H9 (cell line): Measurements from ENCODE around the gene ENOX2. TPM values are rescaled to one million over a fixed set of nuclear protein-coding genes. Genes with fewer than 3 reads are reported as not detected.

Experiments
- DNase-seq: peaks from one replicate; pipeline ENCODE4 v3.0.0-alpha.2; 2017
- H2AFZ ChIP-seq: one replicate; pipeline ENCODE4 v1.6.1; 2013; ENCODE audit warnings: mild to moderate bottlenecking, low read length, control low read depth, moderate library complexity
- H2AK5ac ChIP-seq: 2 replicates; pipeline ENCODE4 v1.6.1; 2013; ENCODE audit warnings: low read length, control low read depth, mixed read lengths; ENCODE audit not compliant: insufficient read length
- H2BK120ac ChIP-seq: one replicate; pipeline ENCODE4 v1.6.1; 2013; ENCODE audit warnings: low read depth, mild to moderate bottlenecking, low read length, control low read depth, inconsistent platforms; ENCODE audit not compliant: poor library complexity, severe bottlenecking
- H2BK12ac ChIP-seq: 2 replicates; pipeline ENCODE4 v1.6.1; 2013; ENCODE audit warnings: low read length, control low read depth, mixed read lengths, low read depth; ENCODE audit not compliant: insufficient read length
- H2BK15ac ChIP-seq: 2 replicates; pipeline ENCODE4 v1.6.1; 2013; ENCODE audit warnings: low read depth, low read length, control low read depth
- H2BK20ac ChIP-seq: one replicate; pipeline ENCODE4 v1.6.1; 2013; ENCODE audit warnings: low read depth, mild to moderate bottlenecking, low read length, control low read depth, inconsistent platforms; ENCODE audit not compliant: poor library complexity, severe bottlenecking
- H2BK5ac ChIP-seq: 2 replicates; pipeline ENCODE4 v1.6.1; 2013; ENCODE audit warnings: low read length, control low read depth, mixed read lengths; ENCODE audit not compliant: insufficient read length
- H3K14ac ChIP-seq: 2 replicates; pipeline ENCODE4 v1.6.1; 2013; ENCODE audit warnings: low read length, control low read depth; ENCODE audit not compliant: insufficient read depth
- H3K18ac ChIP-seq: 2 replicates; pipeline ENCODE4 v1.6.1; 2013; ENCODE audit warnings: low read depth, mild to moderate bottlenecking, mixed read lengths, low read length, control low read depth; ENCODE audit not compliant: insufficient read length
- H3K23ac ChIP-seq: 2 replicates; pipeline ENCODE4 v1.6.1; 2013; ENCODE audit warnings: low read length, control low read depth, mixed read lengths, low read depth; ENCODE audit not compliant: insufficient read length
- H3K23me2 ChIP-seq: 2 replicates; pipeline ENCODE4 v1.6.1; 2013; ENCODE audit warnings: low read depth, mild to moderate bottlenecking, mixed read lengths, low read length, control low read depth; ENCODE audit not compliant: insufficient read length, poor library complexity, severe bottlenecking
- H3K27ac ChIP-seq: 2 replicates; pipeline ENCODE4 v1.5.1; 2013; ENCODE audit warnings: low read length, control low read depth, mixed read lengths, low read depth; ENCODE audit not compliant: insufficient read length
- H3K27me3 ChIP-seq: 2 replicates; pipeline ENCODE4 v1.6.1; 2013; ENCODE audit warnings: low read length, control low read depth, inconsistent platforms; ENCODE audit not compliant: insufficient read depth
- H3K4ac ChIP-seq: 2 replicates; pipeline ENCODE4 v1.6.1; 2013; ENCODE audit warnings: low read depth, mild to moderate bottlenecking, control low read depth, inconsistent platforms, low read length, moderate library complexity
- H3K4me1 ChIP-seq: 2 replicates; pipeline ENCODE4 v1.6.1; 2013; ENCODE audit warnings: low read length, control low read depth, inconsistent platforms; ENCODE audit not compliant: insufficient read depth
- H3K4me2 ChIP-seq: 2 replicates; pipeline ENCODE4 v1.6.1; 2013; ENCODE audit warnings: low read length, control low read depth, mixed read lengths; ENCODE audit not compliant: insufficient read length, insufficient read depth
- H3K56ac ChIP-seq: 2 replicates; pipeline ENCODE4 v1.6.1; 2013; ENCODE audit warnings: low read depth, mild to moderate bottlenecking, mixed read lengths, low read length, control low read depth; ENCODE audit not compliant: insufficient read length
- H3K79me1 ChIP-seq: 2 replicates; pipeline ENCODE4 v1.6.1; 2013; ENCODE audit warnings: low read depth, mild to moderate bottlenecking, moderate library complexity, low read length, control low read depth, inconsistent platforms; ENCODE audit not compliant: insufficient read depth, poor library complexity, severe bottlenecking
- H3K79me2 ChIP-seq: 2 replicates; pipeline ENCODE4 v1.6.1; 2013; ENCODE audit warnings: low read length, control low read depth, inconsistent platforms; ENCODE audit not compliant: insufficient read depth
- H3K9ac ChIP-seq: 2 replicates; pipeline ENCODE4 v1.6.1; 2013; ENCODE audit warnings: low read length, control low read depth, mixed read lengths; ENCODE audit not compliant: insufficient read length; ENCODE audit errors: extremely low read depth
- H3K9me3 ChIP-seq: one replicate; pipeline ENCODE4 v1.6.1; 2013; ENCODE audit warnings: low read depth, low read length, inconsistent platforms; ENCODE audit not compliant: control insufficient read depth
- H3T11ph ChIP-seq: one replicate; pipeline ENCODE4 v1.6.1; 2013; ENCODE audit warnings: mild to moderate bottlenecking, low read length, control low read depth, inconsistent platforms
- H4K20me1 ChIP-seq: one replicate; pipeline ENCODE4 v1.6.1; 2013; ENCODE audit not compliant: control insufficient read depth, insufficient read length, insufficient read depth
- H4K5ac ChIP-seq: 2 replicates; pipeline ENCODE4 v1.6.1; 2013; ENCODE audit warnings: low read depth, mild to moderate bottlenecking, mixed read lengths, low read length, control low read depth; ENCODE audit not compliant: insufficient read length
- H4K8ac ChIP-seq: replicated peaks from 2 replicates; pipeline ENCODE4 v1.6.1; 2013; ENCODE audit warnings: low read length, control low read depth, mixed read lengths, low read depth; ENCODE audit not compliant: insufficient read length
- H4K91ac ChIP-seq: 2 replicates; pipeline ENCODE4 v1.6.1; 2013; ENCODE audit warnings: low read depth, mild to moderate bottlenecking, moderate library complexity, mixed read lengths, low read length, control low read depth; ENCODE audit not compliant: insufficient read length
- H3K27ac Mint-ChIP-seq, 3 experiments: 2 replicates in 2 of 3; 3 replicates in 1 of 3; pipeline ENCODE4 v1.8.0; 2020 to 2021; ENCODE audit warnings: mixed read lengths in 3 of 3, mild to moderate bottlenecking in 1 of 3, moderate library complexity in 1 of 3
- H3K27me3 Mint-ChIP-seq: 2 replicates; pipeline ENCODE4 v1.8.0; 2021; ENCODE audit warnings: low read depth, mild to moderate bottlenecking, moderate library complexity, mixed read lengths
- H3K36me3 Mint-ChIP-seq, 3 experiments: 2 replicates in 2 of 3; 3 replicates in 1 of 3; pipeline ENCODE4 v1.8.0; 2020 to 2021; ENCODE audit warnings: low read depth in 3 of 3, mixed read lengths in 3 of 3; ENCODE audit not compliant: insufficient read depth in 1 of 3
- H3K4me1 Mint-ChIP-seq, 2 experiments: 2 replicates each; pipeline ENCODE4 v1.8.0; 2020; ENCODE audit warnings: mixed read lengths in 2 of 2
- H3K4me3 Mint-ChIP-seq, 2 experiments: 2 replicates in 1 of 2; 3 replicates in 1 of 2; pipeline ENCODE4 v1.8.0; 2020 to 2021; ENCODE audit warnings: mild to moderate bottlenecking in 2 of 2, mixed read lengths in 2 of 2, moderate library complexity in 1 of 2
- H3K9me3 Mint-ChIP-seq, 2 experiments: 2 replicates in 1 of 2; 3 replicates in 1 of 2; pipeline ENCODE4 v1.8.0; 2020; ENCODE audit warnings: mild to moderate bottlenecking in 2 of 2, mixed read lengths in 2 of 2, moderate library complexity in 1 of 2
- WGBS: extraction: QIAGEN DNeasy Blood & Tissue Kit; methylation state at CpG from one replicate; pipeline ENCODE4 v1.1.7; 2013; ENCODE audit warnings: missing lambda C conversion rate, low lambda C conversion rate, mixed read lengths; ENCODE audit not compliant: insufficient read length; ENCODE audit errors: extremely low coverage; 5-methylcytosine and 5-hydroxymethylcytosine counted together
- total RNA-seq: library from RNA; stranded (reverse); gene quantifications from 2 replicates; pipeline ENCODE4 v1.2.1, GENCODE V29; 2021
- TF ChIP-seq, protein P1 (sequence below): fragments of 200-600 bp; sonication (generic); conservative IDR thresholded peaks from 3 replicates; pipeline ENCODE4 v1.8.0; 2021; ENCODE audit warnings: antibody characterized with exemption, mild to moderate bottlenecking

ENOX2 gene
- total RNA-seq, 1 experiment from 2014 or later, result 17.7 TPM

DNA sequence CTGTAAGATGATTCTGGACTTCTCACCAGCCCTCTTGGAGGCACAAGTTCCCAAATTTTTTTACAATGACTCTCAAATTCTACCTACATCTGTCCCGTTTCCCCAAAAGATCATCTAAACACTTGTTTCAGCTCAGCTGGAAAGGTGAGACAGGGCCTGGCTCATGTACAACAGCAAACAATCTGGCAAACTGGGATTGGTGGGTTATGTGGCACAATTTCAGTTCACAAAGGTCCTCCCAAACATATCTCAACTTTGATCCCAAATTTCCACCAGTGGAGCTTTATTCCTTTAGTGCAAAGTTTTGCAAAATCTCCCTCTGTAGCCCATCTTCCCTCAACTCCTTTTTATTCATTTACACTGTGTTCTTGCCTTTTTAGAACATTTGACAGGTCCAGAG is 207.1 kb downstream of the ENOX2 start:
- Histone ChIP-seq H2BK15ac (no peak overlapping the region), H3K4me2 (no peak overlapping the region), H3K56ac (no peak overlapping the region), H3K4me1 (no peaks in the 10 kb centered on the region; the same call in 1 of the 2 replicates), H3T11ph (no peak overlapping the region), H3K27me3 (no peaks in the 10 kb centered on the region), H2AFZ (no peak overlapping the region), H2AK5ac (no peak overlapping the region), H3K4ac (no peak overlapping the region), H3K79me1 (no peaks in the 10 kb centered on the region), H3K14ac (no peak overlapping the region), H2BK12ac (no peak overlapping the region), H4K91ac (no peak overlapping the region), H3K9ac (no peak overlapping the region), H3K23ac (no peak overlapping the region), H2BK5ac (no peak overlapping the region), H4K8ac (no peak overlapping the region), H4K20me1 (no peaks in the 10 kb centered on the region), H3K27ac (no peak overlapping the region), H3K18ac (no peak overlapping the region), H2BK120ac (no peak overlapping the region), H4K5ac (no peak overlapping the region), H3K23me2 (no peaks in the 10 kb centered on the region), H2BK20ac (no peak overlapping the region), H3K9me3 (no peaks in the 10 kb centered on the region), H3K79me2 (no peaks in the 10 kb centered on the region)
- Mint-ChIP-seq H3K4me3 (no peak overlapping the region), H3K27ac (no peak overlapping the region), H3K27me3 (no peaks in the 10 kb centered on the region), H3K9me3 (no peaks in the 10 kb centered on the region), H3K4me1 (peaks cover 19 to 20% of the 10 kb centered on the region in 2 experiments), H3K36me3 (no peaks in the 10 kb centered on the region)
- WGBS, result no CpG with 5 or more reads among the region's 1 CpG
- DNase-seq, result no peak
- TF ChIP-seq, protein P1, sequence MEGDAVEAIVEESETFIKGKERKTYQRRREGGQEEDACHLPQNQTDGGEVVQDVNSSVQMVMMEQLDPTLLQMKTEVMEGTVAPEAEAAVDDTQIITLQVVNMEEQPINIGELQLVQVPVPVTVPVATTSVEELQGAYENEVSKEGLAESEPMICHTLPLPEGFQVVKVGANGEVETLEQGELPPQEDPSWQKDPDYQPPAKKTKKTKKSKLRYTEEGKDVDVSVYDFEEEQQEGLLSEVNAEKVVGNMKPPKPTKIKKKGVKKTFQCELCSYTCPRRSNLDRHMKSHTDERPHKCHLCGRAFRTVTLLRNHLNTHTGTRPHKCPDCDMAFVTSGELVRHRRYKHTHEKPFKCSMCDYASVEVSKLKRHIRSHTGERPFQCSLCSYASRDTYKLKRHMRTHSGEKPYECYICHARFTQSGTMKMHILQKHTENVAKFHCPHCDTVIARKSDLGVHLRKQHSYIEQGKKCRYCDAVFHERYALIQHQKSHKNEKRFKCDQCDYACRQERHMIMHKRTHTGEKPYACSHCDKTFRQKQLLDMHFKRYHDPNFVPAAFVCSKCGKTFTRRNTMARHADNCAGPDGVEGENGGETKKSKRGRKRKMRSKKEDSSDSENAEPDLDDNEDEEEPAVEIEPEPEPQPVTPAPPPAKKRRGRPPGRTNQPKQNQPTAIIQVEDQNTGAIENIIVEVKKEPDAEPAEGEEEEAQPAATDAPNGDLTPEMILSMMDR, result no peak
